ENCODE data around the gene SAMHD1. TPM values are rescaled to one million over a fixed set of nuclear protein-coding genes. Genes with fewer than 3 reads are reported as not detected.

Gene SAMHD1
- total and polyA plus RNA-seq, 2 of the 13 experiments (the other 11 are each of a cell fraction or from before 2014, with no cell fraction given), result 16.9 to 43.5 TPM

DNA sequence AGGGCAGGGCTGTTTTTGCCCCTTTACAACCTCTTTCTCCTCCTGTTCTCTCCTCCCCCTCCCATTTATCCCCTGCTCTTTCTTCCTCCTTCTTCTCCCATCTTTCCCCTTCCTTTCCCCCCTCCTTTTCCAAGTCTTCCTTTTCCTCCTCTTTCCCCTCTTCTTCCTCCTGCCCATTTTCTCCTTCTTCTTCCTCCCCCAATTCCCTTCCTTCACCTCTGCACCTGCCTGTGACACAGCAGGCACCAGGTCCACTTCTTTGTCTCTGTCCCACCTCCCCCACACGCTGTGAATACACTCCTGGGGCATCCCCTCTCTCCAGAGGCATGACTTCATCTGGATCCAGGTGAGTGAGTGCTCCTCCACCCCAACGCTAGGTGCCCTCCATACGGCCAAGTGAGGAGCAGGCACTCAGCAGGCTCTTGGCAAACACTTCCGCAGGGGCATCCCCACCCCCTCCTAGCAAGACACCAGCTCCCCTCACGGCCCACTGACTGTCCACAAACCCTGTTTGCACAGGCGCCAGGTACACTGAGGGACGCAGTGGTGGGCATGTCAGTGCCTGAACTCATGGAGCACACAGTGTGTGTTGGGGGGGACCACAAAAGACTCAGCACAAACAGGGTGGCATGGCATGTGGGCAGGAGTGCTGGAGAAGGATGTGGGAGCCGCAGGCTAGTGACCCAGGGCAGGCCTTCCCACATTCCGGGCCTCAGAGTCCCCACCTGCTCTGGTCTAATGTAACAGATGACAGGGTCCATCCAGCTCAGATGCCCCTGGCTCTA is 86.2 kb downstream of the SAMHD1 start (continued):
- TF ChIP-seq RERE (CRISPR knock-in tag; IDR thresholded peaks at IDR 0.05; ENCODE audit: low read depth) (no peak), ZFP82 (CRISPR knock-in tag; IDR thresholded peaks at IDR 0.05; ENCODE audit: borderline replicate concordance) (no peak), MED8 (CRISPR knock-in tag; IDR thresholded peaks at IDR 0.05; ENCODE audit: insufficient replicate concordance) (no peak), MIXL1 (CRISPR knock-in tag; IDR thresholded peaks at IDR 0.05) (no peak), ZNF503 (CRISPR knock-in tag; IDR thresholded peaks at IDR 0.05) (no peak), MIER2 (CRISPR knock-in tag; IDR thresholded peaks at IDR 0.05) (no peak), PCBP2 (optimal IDR thresholded peaks at IDR 0.05; ENCODE audit: low read depth, low read length, poor library complexity, severe bottlenecking) (peak; percentile 95), SALL2 (CRISPR knock-in tag; IDR thresholded peaks at IDR 0.05) (0 out of 2 replicates have a peak, but pooled peaks have one; percentile 17), ZNF83 (CRISPR knock-in tag; IDR thresholded peaks at IDR 0.05; ENCODE audit: borderline replicate concordance) (no peak), MED1 (CRISPR knock-in tag; IDR thresholded peaks at IDR 0.05) (no peak), ZSCAN21 (CRISPR knock-in tag; IDR thresholded peaks at IDR 0.05; ENCODE audit: borderline replicate concordance) (no peak; the same call in 1 of the 2 replicates), HMGXB3 (CRISPR knock-in tag; IDR thresholded peaks at IDR 0.05; ENCODE audit: borderline replicate concordance) (no peak), ZBTB43 (CRISPR knock-in tag; conservative IDR thresholded peaks at IDR 0.05) (no peak)
- TF ChIP-seq, protein P1, sequence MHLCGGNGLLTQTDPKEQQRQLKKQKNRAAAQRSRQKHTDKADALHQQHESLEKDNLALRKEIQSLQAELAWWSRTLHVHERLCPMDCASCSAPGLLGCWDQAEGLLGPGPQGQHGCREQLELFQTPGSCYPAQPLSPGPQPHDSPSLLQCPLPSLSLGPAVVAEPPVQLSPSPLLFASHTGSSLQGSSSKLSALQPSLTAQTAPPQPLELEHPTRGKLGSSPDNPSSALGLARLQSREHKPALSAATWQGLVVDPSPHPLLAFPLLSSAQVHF (CRISPR knock-in tag; IDR thresholded peaks at IDR 0.05), result no peak
